ENCODE results near the gene OBSL1. TPM values are rescaled to one million over a fixed set of nuclear protein-coding genes. Genes with fewer than 3 reads are reported as not detected.

OBSL1 gene
- total and polyA plus RNA-seq, 4 donors = 34.0 to 75.2 (median 64.0) TPM

DNA sequence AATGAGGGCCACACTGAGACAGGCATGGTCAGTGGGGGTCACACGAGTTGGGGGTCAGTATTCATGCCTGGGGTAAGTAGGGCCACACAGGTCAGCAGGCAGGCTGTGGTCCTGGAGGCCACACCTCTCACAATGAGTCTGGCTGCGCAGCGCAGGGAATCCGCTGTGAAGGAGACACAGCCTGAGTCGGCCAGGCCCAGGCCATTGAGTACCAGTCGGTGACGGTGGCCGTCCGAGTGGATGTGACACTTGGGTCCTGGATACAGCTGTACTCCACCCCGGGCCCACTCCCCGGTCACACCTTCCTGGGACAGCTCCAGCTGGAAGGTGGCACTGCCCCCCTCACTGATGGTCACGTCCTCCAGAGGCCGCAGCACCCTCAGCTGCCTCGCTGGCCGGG lies 17.0 kb downstream of the OBSL1 start:
- DNase-seq (no peak), ATAC-seq (ENCODE audit: insufficient read depth, low FRiP score) (no peak)
- H3K9ac ChIP-seq (ENCODE audit: insufficient read depth in 1 of 2, low read length in 2 of 2) = no peak overlapping the region
- H3K4me1 ChIP-seq (ENCODE audit: control insufficient read depth in 5 of 5, insufficient read depth in 5 of 5, low read length in 5 of 5) = peaks cover 0 to 10% (median 3%) of the 10 kb centered on the region in 5 donors
- H3K36me3 ChIP-seq (ENCODE audit: control insufficient read depth in 4 of 4, insufficient read depth in 4 of 4, low read length in 4 of 4) = peaks cover 0 to 3% (median under 1%) of the 10 kb centered on the region in 4 donors
- peaks cover 0 to 2% (median 0%) of the 10 kb centered on the region in 4 donors for H3K9me3 ChIP-seq (ENCODE audit: control insufficient read depth in 4 of 4, insufficient read depth in 3 of 4, low read length in 3 of 4)
- H3K27ac ChIP-seq (ENCODE audit: low read depth in 1 of 2, low read length in 1 of 2) = no peak overlapping the region
- peaks cover 0 to 5% (median 3%) of the 10 kb centered on the region in 3 donors for H3K27me3 ChIP-seq (ENCODE audit: control insufficient read depth in 3 of 3, insufficient read depth in 3 of 3, low read length in 2 of 3)
- 94 to 95% methylated on average over 15 of the region's 15 CpGs for WGBS, 2 donors
- no peak overlapping the region for H3K4me3 ChIP-seq
- TF ChIP-seq CTCF (IDR thresholded peaks at IDR 0.05; ENCODE audit: control extremely low read depth, extremely low read depth) = no peak

DNA sequence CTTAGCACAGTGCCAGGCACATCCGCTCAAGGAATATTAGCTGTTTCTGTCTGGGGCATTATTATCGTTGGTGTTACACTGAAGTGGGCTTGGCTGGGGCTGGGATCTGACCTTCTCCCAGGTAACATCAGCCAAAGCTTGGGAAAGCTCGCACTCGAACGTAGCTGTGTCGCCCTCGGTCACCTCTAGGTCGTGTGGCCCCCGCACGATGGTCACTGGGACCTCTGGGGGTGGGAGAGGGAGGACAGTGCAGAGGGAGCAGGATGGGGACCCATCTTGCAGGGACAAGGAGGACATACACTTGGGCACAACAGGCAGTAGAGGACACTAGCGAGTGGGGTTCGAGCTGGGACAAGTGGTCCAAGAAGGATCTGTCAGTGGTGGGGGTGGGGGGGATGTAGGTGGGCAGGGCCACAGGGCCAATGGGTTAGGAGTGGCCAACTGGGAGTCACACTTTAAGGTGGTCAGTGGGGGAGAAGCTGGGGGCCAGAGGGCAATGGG lies 17.8 kb downstream of the OBSL1 start:
- no peak for TF ChIP-seq CTCF (IDR thresholded peaks at IDR 0.05; ENCODE audit: control extremely low read depth, extremely low read depth)
- DNase-seq (no peak), ATAC-seq (ENCODE audit: insufficient read depth, low FRiP score) (no peak)
- Histone ChIP-seq H3K9ac (ENCODE audit: insufficient read depth in 1 of 2, low read length in 2 of 2) (no peak overlapping the region), H3K27me3 (ENCODE audit: control insufficient read depth in 3 of 3, insufficient read depth in 3 of 3, low read length in 2 of 3) (peaks cover 0 to 5% (median 3%) of the 10 kb centered on the region in 3 donors), H3K36me3 (ENCODE audit: control insufficient read depth in 4 of 4, insufficient read depth in 4 of 4, low read length in 4 of 4) (peaks cover 0 to 2% (median under 1%) of the 10 kb centered on the region in 4 donors), H3K4me1 (ENCODE audit: control insufficient read depth in 5 of 5, insufficient read depth in 5 of 5, low read length in 5 of 5) (peaks cover 0 to 10% (median 3%) of the 10 kb centered on the region in 5 donors), H3K27ac (ENCODE audit: low read depth in 1 of 2, low read length in 1 of 2) (no peak overlapping the region), H3K9me3 (ENCODE audit: control insufficient read depth in 4 of 4, insufficient read depth in 3 of 4, low read length in 3 of 4) (peaks cover 0 to 2% (median 0%) of the 10 kb centered on the region in 4 donors), H3K4me3 (no peak overlapping the region)
- WGBS, 2 donors = 80 to 83% methylated on average over 12 of the region's 12 CpGs

GRCh38 chr2:219553168-219553417 lies 18.2 kb downstream of the OBSL1 start:
- DNase-seq (no peak), ATAC-seq (ENCODE audit: insufficient read depth, low FRiP score) (no peak)
- Histone ChIP-seq H3K27me3 (ENCODE audit: control insufficient read depth in 3 of 3, insufficient read depth in 3 of 3, low read length in 2 of 3) (peaks cover 0 to 5% (median 3%) of the 10 kb centered on the region in 3 donors), H3K4me1 (ENCODE audit: control insufficient read depth in 5 of 5, insufficient read depth in 5 of 5, low read length in 5 of 5) (peaks cover 0 to 10% (median 3%) of the 10 kb centered on the region in 5 donors), H3K27ac (ENCODE audit: low read depth in 1 of 2, low read length in 1 of 2) (no peak overlapping the region), H3K4me3 (no peak overlapping the region), H3K36me3 (ENCODE audit: control insufficient read depth in 4 of 4, insufficient read depth in 4 of 4, low read length in 4 of 4) (peaks cover 0 to 3% (median 1%) of the 10 kb centered on the region in 4 donors), H3K9me3 (ENCODE audit: control insufficient read depth in 4 of 4, insufficient read depth in 3 of 4, low read length in 3 of 4) (peaks cover 0 to 2% (median 0%) of the 10 kb centered on the region in 4 donors), H3K9ac (ENCODE audit: insufficient read depth in 1 of 2, low read length in 2 of 2) (no peak overlapping the region)
- TF ChIP-seq CTCF (IDR thresholded peaks at IDR 0.05; ENCODE audit: control extremely low read depth, extremely low read depth) = no peak
- 31 to 33% methylated on average over 7 of the region's 7 CpGs for WGBS, 2 donors

All from lung (tissue), 12 donors.